ENCODE measurements around the gene MCF2L2.

- TF ChIP-seq EZH2 (IDR thresholded peaks at IDR 0.05) (no peak), POLR2AphosphoS5 (IDR thresholded peaks at IDR 0.05; ENCODE audit: borderline replicate concordance, low read depth, low read length) (no peak), FOXP2 (optimal IDR thresholded peaks at IDR 0.05; ENCODE audit: control extremely low read depth, extremely low read length, insufficient read depth) (no peak)
Measured at GRCh38 chr3:183249006-183249718, 179.3 kb downstream of the MCF2L2 start.

Data from SK-N-MC (cell line).